Measurements from ENCODE around the gene CATSPERE.
"Not testable (repeated sequence)": the region's sequence is repeated elsewhere in the genome, so short reads cannot be mapped to it uniquely, and the experiment has no call there.

The CATSPERE gene

GRCh38 chr1:244557565-244557964 is 96.5 kb downstream of the CATSPERE start:
- no peak for ATAC-seq
- TF ChIP-seq, protein P1, sequence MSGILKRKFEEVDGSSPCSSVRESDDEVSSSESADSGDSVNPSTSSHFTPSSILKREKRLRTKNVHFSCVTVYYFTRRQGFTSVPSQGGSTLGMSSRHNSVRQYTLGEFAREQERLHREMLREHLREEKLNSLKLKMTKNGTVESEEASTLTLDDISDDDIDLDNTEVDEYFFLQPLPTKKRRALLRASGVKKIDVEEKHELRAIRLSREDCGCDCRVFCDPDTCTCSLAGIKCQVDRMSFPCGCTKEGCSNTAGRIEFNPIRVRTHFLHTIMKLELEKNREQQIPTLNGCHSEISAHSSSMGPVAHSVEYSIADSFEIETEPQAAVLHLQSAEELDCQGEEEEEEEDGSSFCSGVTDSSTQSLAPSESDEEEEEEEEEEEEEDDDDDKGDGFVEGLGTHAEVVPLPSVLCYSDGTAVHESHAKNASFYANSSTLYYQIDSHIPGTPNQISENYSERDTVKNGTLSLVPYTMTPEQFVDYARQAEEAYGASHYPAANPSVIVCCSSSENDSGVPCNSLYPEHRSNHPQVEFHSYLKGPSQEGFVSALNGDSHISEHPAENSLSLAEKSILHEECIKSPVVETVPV (CRISPR knock-in tag; IDR thresholded peaks at IDR 0.05) = no peak
- TF ChIP-seq GLIS3 (CRISPR knock-in tag; IDR thresholded peaks at IDR 0.05) (no peak), PATZ1 (CRISPR knock-in tag; IDR thresholded peaks at IDR 0.05; ENCODE audit: borderline replicate concordance) (no peak), ZFP30 (CRISPR knock-in tag; IDR thresholded peaks at IDR 0.05) (no peak), TCF4 (CRISPR knock-in tag; IDR thresholded peaks at IDR 0.05; ENCODE audit: borderline replicate concordance) (no peak), ESRRG (CRISPR knock-in tag; IDR thresholded peaks at IDR 0.05) (no peak), ZFP3 (CRISPR knock-in tag; IDR thresholded peaks at IDR 0.05) (no peak), ISL1 (CRISPR knock-in tag; IDR thresholded peaks at IDR 0.05) (no peak), ZNF565 (CRISPR knock-in tag; conservative IDR thresholded peaks at IDR 0.05; ENCODE audit: low read depth) (no peak), ZC3H10 (CRISPR knock-in tag; IDR thresholded peaks at IDR 0.05) (no peak), ARNTL (CRISPR knock-in tag; IDR thresholded peaks at IDR 0.05; ENCODE audit: borderline replicate concordance, low read depth) (no peak), ZNF8 (CRISPR knock-in tag; IDR thresholded peaks at IDR 0.05) (no peak), SNAI2 (CRISPR knock-in tag; IDR thresholded peaks at IDR 0.05) (no peak), CSDC2 (CRISPR knock-in tag; IDR thresholded peaks at IDR 0.05) (no peak), BACH2 (CRISPR knock-in tag; IDR thresholded peaks at IDR 0.05; ENCODE audit: borderline replicate concordance) (no peak), ZNF70 (CRISPR knock-in tag; IDR thresholded peaks at IDR 0.05) (no peak)
- TF ChIP-seq, protein P2, sequence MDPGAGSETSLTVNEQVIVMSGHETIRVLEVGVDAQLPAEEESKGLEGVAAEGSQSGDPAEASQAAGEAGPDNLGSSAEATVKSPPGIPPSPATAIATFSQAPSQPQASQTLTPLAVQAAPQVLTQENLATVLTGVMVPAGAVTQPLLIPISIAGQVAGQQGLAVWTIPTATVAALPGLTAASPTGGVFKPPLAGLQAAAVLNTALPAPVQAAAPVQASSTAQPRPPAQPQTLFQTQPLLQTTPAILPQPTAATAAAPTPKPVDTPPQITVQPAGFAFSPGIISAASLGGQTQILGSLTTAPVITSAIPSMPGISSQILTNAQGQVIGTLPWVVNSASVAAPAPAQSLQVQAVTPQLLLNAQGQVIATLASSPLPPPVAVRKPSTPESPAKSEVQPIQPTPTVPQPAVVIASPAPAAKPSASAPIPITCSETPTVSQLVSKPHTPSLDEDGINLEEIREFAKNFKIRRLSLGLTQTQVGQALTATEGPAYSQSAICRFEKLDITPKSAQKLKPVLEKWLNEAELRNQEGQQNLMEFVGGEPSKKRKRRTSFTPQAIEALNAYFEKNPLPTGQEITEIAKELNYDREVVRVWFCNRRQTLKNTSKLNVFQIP (CRISPR knock-in tag; IDR thresholded peaks at IDR 0.05; ENCODE audit: borderline replicate concordance, low read depth) = no peak
- TF ChIP-seq, protein P3, sequence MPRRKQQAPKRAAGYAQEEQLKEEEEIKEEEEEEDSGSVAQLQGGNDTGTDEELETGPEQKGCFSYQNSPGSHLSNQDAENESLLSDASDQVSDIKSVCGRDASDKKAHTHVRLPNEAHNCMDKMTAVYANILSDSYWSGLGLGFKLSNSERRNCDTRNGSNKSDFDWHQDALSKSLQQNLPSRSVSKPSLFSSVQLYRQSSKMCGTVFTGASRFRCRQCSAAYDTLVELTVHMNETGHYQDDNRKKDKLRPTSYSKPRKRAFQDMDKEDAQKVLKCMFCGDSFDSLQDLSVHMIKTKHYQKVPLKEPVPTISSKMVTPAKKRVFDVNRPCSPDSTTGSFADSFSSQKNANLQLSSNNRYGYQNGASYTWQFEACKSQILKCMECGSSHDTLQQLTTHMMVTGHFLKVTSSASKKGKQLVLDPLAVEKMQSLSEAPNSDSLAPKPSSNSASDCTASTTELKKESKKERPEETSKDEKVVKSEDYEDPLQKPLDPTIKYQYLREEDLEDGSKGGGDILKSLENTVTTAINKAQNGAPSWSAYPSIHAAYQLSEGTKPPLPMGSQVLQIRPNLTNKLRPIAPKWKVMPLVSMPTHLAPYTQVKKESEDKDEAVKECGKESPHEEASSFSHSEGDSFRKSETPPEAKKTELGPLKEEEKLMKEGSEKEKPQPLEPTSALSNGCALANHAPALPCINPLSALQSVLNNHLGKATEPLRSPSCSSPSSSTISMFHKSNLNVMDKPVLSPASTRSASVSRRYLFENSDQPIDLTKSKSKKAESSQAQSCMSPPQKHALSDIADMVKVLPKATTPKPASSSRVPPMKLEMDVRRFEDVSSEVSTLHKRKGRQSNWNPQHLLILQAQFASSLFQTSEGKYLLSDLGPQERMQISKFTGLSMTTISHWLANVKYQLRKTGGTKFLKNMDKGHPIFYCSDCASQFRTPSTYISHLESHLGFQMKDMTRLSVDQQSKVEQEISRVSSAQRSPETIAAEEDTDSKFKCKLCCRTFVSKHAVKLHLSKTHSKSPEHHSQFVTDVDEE (CRISPR knock-in tag; IDR thresholded peaks at IDR 0.05) = no peak
- TF ChIP-seq, protein P4, sequence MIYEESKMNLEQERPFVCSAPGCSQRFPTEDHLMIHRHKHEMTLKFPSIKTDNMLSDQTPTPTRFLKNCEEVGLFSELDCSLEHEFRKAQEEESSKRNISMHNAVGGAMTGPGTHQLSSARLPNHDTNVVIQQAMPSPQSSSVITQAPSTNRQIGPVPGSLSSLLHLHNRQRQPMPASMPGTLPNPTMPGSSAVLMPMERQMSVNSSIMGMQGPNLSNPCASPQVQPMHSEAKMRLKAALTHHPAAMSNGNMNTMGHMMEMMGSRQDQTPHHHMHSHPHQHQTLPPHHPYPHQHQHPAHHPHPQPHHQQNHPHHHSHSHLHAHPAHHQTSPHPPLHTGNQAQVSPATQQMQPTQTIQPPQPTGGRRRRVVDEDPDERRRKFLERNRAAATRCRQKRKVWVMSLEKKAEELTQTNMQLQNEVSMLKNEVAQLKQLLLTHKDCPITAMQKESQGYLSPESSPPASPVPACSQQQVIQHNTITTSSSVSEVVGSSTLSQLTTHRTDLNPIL (CRISPR knock-in tag; IDR thresholded peaks at IDR 0.05; ENCODE audit: low read depth) = no peak

GRCh38 chr1:244559561-244559960 is 98.5 kb downstream of the CATSPERE start:
- no peak for ATAC-seq
- no peak for TF ChIP-seq TCF4 (CRISPR knock-in tag; IDR thresholded peaks at IDR 0.05; ENCODE audit: borderline replicate concordance)
- no peak for TF ChIP-seq ZC3H10 (CRISPR knock-in tag; IDR thresholded peaks at IDR 0.05)
- TF ChIP-seq ARNTL (CRISPR knock-in tag; IDR thresholded peaks at IDR 0.05; ENCODE audit: borderline replicate concordance, low read depth) = no peak
- TF ChIP-seq RARB (CRISPR knock-in tag; IDR thresholded peaks at IDR 0.05) = no peak
- TF ChIP-seq ZFP3 (CRISPR knock-in tag; IDR thresholded peaks at IDR 0.05) = no peak
- no peak for TF ChIP-seq GLIS3 (CRISPR knock-in tag; IDR thresholded peaks at IDR 0.05)

DNA sequence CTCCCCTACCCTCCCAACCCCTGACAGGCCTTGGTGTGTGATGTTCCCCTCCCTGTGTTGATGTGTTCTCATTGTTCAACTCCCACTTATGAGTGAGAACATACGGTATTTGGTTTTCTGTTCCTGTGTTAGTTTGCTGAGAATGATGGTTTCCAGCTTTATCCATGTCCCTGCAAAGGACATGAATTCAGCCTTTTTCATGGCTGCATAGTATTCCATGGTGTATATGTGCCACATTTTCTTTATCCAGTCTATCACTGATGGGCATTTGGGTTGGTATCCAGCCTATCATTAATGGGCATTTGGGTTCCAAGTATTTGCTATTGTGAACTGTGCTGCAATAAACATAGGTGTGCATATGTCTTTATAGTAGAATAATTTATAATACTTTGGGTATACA is 101.8 kb downstream of the CATSPERE start:
- not testable (repeated sequence) for ATAC-seq

GRCh38 chr1:244573768-244574167 is 112.7 kb downstream of the CATSPERE start:
- no peak for ATAC-seq
- TF ChIP-seq ESRRG (CRISPR knock-in tag; IDR thresholded peaks at IDR 0.05) (no peak), OSR1 (CRISPR knock-in tag; IDR thresholded peaks at IDR 0.05) (no peak), ZFP30 (CRISPR knock-in tag; IDR thresholded peaks at IDR 0.05) (no peak), ZFP3 (CRISPR knock-in tag; IDR thresholded peaks at IDR 0.05) (no peak), ZNF70 (CRISPR knock-in tag; IDR thresholded peaks at IDR 0.05) (no peak), SNAI2 (CRISPR knock-in tag; IDR thresholded peaks at IDR 0.05) (no peak)
- TF ChIP-seq, protein P2 (CRISPR knock-in tag; IDR thresholded peaks at IDR 0.05; ENCODE audit: borderline replicate concordance, low read depth) = no peak

All from SK-N-SH treated with all-trans-retinoic acid at 6 μM for 48 hours (cell line).